ENCODE measurements around the gene FDPS.

The FDPS gene

DNA sequence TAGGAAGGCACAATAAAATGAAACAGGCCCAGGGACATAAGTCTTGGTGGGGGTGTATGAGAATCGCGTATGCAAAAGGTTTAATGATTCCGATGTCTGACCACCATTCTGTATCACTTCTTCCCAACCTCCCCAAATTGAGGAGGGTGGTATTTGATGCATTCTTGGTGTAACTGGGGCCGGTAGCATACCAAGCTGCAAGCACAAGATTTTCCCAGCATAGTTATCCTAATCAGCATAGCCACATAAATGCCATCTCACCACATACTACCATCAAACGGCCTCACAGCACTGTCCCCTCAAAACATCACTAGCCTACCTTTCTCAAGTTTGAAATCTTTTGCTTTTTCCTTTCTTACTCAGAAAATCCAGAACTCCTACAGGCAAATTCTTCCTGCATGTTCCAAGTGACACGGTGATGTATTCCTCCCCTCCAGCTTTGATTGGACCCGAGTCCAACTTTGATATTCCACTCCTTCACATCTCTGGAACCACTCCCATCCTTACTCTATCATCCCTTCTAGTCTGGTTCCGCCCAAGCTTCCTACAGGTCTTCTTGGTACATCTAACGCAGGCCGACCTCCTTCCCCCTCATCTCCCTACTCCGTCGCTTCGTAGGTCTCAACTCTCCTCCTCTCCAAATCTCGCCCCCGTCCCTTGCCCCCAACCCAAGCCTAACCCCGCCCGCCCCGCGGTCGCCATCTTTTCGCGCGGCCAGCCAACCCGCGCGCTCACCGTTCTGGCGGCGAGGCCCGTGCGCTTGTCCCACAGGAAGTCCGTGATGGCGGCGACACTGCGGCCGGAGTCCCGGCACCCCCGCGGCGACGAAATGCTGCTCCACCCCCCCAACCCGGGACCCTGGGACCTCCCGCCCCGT is 36.0 kb upstream of the FDPS start (continued):
- no peak for TF ChIP-seq ZNF785 (tag by site-specific recombination; IDR thresholded peaks at IDR 0.05)
- TF ChIP-seq, protein P1, sequence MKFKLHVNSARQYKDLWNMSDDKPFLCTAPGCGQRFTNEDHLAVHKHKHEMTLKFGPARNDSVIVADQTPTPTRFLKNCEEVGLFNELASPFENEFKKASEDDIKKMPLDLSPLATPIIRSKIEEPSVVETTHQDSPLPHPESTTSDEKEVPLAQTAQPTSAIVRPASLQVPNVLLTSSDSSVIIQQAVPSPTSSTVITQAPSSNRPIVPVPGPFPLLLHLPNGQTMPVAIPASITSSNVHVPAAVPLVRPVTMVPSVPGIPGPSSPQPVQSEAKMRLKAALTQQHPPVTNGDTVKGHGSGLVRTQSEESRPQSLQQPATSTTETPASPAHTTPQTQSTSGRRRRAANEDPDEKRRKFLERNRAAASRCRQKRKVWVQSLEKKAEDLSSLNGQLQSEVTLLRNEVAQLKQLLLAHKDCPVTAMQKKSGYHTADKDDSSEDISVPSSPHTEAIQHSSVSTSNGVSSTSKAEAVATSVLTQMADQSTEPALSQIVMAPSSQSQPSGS (tag by site-specific recombination; IDR thresholded peaks at IDR 0.05; ENCODE audit: low read depth): no peak
- TF ChIP-seq, protein P2, sequence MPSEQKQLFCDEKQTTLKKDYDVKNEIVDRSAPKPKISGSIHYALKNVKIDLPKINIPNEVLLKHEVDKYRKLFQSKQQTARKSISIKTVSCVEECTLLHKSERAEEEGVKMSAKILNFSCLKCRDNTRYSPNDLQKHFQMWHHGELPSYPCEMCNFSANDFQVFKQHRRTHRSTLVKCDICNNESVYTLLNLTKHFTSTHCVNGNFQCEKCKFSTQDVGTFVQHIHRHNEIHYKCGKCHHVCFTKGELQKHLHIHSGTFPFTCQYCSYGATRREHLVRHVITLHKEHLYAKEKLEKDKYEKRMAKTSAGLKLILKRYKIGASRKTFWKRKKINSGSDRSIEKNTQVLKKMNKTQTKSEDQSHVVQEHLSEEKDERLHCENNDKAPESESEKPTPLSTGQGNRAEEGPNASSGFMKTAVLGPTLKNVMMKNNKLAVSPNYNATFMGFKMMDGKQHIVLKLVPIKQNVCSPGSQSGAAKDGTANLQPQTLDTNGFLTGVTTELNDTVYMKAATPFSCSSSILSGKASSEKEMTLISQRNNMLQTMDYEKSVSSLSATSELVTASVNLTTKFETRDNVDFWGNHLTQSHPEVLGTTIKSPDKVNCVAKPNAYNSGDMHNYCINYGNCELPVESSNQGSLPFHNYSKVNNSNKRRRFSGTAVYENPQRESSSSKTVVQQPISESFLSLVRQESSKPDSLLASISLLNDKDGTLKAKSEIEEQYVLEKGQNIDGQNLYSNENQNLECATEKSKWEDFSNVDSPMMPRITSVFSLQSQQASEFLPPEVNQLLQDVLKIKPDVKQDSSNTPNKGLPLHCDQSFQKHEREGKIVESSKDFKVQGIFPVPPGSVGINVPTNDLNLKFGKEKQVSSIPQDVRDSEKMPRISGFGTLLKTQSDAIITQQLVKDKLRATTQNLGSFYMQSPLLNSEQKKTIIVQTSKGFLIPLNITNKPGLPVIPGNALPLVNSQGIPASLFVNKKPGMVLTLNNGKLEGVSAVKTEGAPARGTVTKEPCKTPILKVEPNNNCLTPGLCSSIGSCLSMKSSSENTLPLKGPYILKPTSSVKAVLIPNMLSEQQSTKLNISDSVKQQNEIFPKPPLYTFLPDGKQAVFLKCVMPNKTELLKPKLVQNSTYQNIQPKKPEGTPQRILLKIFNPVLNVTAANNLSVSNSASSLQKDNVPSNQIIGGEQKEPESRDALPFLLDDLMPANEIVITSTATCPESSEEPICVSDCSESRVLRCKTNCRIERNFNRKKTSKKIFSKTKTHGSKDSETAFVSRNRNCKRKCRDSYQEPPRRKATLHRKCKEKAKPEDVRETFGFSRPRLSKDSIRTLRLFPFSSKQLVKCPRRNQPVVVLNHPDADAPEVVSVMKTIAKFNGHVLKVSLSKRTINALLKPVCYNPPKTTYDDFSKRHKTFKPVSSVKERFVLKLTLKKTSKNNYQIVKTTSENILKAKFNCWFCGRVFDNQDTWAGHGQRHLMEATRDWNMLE (tag by site-specific recombination; conservative IDR thresholded peaks at IDR 0.05; ENCODE audit: low read depth): no peak
- peak; percentile 87; the same call in 1 of the 2 replicates for TF ChIP-seq ZBTB6 (tag by site-specific recombination; IDR thresholded peaks at IDR 0.05)
- 0 out of 2 replicates have a peak, but pooled peaks have one; percentile 44 for TF ChIP-seq ZBTB10 (tag by site-specific recombination; IDR thresholded peaks at IDR 0.05)
- TF ChIP-seq REPIN1 (tag by site-specific recombination; IDR thresholded peaks at IDR 0.05; ENCODE audit: low read depth): no peak
- no peak for TF ChIP-seq FEZF1 (tag by site-specific recombination; IDR thresholded peaks at IDR 0.05)
- no peak for TF ChIP-seq ZNF362 (tag by site-specific recombination; IDR thresholded peaks at IDR 0.05)
- no peak for TF ChIP-seq ZNF202 (tag by site-specific recombination; IDR thresholded peaks at IDR 0.05; ENCODE audit: borderline replicate concordance)
- no peak; the same call in 1 of the 2 replicates for TF ChIP-seq ZNF324 (tag by site-specific recombination; IDR thresholded peaks at IDR 0.05)
- 0 out of 2 replicates have a peak, but pooled peaks have one; percentile 22 for TF ChIP-seq ZNF501 (tag by site-specific recombination; IDR thresholded peaks at IDR 0.05)
- no peak for TF ChIP-seq ZNF529 (tag by site-specific recombination; IDR thresholded peaks at IDR 0.05; ENCODE audit: insufficient replicate concordance)
- TF ChIP-seq, protein P3, sequence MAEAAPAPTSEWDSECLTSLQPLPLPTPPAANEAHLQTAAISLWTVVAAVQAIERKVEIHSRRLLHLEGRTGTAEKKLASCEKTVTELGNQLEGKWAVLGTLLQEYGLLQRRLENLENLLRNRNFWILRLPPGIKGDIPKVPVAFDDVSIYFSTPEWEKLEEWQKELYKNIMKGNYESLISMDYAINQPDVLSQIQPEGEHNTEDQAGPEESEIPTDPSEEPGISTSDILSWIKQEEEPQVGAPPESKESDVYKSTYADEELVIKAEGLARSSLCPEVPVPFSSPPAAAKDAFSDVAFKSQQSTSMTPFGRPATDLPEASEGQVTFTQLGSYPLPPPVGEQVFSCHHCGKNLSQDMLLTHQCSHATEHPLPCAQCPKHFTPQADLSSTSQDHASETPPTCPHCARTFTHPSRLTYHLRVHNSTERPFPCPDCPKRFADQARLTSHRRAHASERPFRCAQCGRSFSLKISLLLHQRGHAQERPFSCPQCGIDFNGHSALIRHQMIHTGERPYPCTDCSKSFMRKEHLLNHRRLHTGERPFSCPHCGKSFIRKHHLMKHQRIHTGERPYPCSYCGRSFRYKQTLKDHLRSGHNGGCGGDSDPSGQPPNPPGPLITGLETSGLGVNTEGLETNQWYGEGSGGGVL (tag by site-specific recombination; IDR thresholded peaks at IDR 0.05): peak; percentile 95
- peak; percentile 67; the same call in 1 of the 2 replicates for TF ChIP-seq KLF1 (tag by site-specific recombination; IDR thresholded peaks at IDR 0.05)
- no peak for TF ChIP-seq OSR2 (tag by site-specific recombination; IDR thresholded peaks at IDR 0.05)
- no peak; the same call in 1 of the 2 replicates for TF ChIP-seq ZNF561 (tag by site-specific recombination; IDR thresholded peaks at IDR 0.05; ENCODE audit: borderline replicate concordance)
- no peak for TF ChIP-seq INSM2 (tag by site-specific recombination; IDR thresholded peaks at IDR 0.05)
- no peak for TF ChIP-seq ZNF391 (tag by site-specific recombination; IDR thresholded peaks at IDR 0.05; ENCODE audit: borderline replicate concordance, low read depth)
- no peak for TF ChIP-seq ZNF654 (tag by site-specific recombination; IDR thresholded peaks at IDR 0.05; ENCODE audit: low read depth)
- TF ChIP-seq YY2 (tag by site-specific recombination; IDR thresholded peaks at IDR 0.05): peak; percentile 89
- TF ChIP-seq KLF8 (tag by site-specific recombination; IDR thresholded peaks at IDR 0.05): peak; percentile 61; the same call in 1 of the 2 replicates
- peak; percentile 89 for TF ChIP-seq YY1 (tag by site-specific recombination; IDR thresholded peaks at IDR 0.05)
- no peak for TF ChIP-seq ZNF549 (tag by site-specific recombination; IDR thresholded peaks at IDR 0.05)

Measured in HEK293 (cell line).